GM21381 (cell line): Measurements from ENCODE around the gene AHR.

Experiments
- ATAC-seq: cut with Tn5 transposase; IDR thresholded peaks from one replicate; pipeline ENCODE4 v1.9.1; 2021; ENCODE audit warnings: mild to moderate bottlenecking, moderate library complexity; ENCODE audit not compliant: unreplicated experiment

Gene AHR

DNA sequence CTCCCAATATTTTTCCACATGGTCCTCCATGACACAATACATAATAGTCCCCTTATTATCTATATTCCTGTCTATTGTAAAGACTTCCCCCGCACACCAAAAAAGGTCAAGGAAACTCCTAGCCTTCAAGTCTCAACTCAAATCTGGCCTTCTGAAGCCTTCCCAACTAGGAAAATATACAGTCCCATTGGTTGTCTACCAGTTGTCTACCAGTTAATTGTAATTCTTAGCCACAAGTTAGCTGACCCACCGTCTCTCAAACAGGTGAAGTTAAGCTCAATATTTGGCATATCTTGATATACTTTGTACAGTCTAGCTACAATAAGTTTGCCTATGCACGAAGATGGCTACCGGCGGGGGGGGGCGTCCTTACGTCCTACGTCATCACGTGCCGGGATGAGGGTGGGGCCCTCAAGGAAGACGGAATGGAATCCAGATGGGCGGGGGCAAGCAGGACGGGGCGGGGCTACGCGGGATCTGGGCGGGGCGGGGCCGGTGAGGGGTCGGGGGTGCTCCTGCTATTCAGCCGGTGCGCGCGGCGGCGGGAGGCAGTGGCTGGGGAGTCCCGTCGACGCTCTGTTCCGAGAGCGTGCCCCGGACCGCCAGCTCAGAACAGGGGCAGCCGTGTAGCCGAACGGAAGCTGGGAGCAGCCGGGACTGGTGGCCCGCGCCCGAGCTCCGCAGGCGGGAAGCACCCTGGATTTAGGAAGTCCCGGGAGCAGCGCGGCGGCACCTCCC, at the start of gene AHR:
TSS of gene AHR (plus strand) at position 551 of the 738 bp plus-strand sequence. CDS start 613 bp downstream, outside the sequence.
- peak; percentile 51 for ATAC-seq

DNA sequence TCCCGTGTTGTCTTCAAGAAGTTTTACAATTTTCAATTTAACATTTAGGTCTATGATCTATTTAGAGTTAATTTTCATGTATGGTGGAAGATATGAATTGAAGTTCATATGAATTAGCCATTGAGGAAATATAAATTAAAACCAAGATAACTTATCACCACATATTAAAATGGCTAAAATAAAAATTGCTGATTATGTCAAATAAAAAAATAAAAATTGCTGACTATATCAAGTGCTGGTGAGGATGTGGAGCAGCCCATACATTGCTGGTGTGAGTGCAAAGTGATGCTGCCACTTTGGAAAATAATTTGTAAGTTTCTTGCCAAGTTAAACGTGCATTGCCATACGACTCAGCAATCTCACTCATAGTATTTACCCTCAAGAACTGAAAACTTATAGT, 44.6 kb upstream of the AHR start:
- ATAC-seq, result no peak

DNA sequence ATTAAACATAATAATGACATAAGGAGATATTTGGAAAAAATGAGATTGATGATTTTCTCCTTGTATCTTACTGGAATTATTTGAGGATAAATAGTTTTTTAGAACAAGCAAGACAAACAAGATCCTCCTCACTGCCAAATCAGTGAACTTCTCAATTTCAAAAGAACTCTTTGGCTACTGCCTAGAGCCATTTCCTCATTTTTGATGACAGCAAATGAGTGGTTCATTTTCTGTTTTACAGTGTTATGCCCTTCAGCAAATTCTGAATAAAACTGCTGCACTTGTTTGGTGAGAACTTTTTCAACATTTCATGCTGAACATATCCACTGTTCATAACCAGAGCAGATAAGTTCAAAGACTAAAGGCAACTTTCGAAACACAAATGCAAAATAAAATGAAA, 42.5 kb upstream of the AHR start:
- ATAC-seq, result no peak

DNA sequence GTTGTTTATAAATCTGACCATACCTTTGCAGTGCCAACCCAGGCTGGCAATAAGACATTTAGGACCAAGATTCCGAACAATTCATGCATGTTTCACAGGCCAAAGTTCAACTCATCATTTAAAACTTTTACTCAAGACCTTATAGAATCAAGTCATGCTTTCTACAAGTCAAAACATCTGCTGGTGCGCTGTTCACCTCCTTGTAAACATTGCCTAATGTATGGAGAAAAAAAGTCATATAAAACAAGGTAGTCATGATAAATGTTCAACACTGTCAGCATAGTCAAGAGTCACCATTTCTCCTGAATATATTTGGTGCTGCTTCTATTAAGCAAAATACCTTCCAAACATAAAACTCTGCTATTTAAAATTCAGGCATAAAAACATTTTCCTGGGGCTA, 42.1 kb upstream of the AHR start:
- ATAC-seq, result no peak

DNA sequence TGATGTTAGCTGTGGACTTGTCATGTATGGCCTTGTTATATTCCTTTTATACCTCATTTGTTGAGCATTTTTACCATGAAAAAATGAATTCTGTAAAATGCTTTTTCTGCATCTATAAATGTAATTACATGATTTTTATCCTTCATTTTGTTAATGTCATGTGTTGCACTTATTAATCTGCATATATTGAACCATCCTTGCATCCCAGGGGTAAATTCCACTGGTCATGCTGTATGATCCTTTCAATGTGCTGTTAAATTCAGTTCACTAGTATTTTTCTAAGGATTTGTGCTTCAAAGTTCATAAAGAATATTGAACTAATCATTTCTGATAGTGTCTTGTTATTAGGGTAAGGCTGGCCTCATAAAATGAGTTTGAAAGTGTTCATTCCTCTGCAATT, 31.9 kb upstream of the AHR start:
- no peak for ATAC-seq

DNA sequence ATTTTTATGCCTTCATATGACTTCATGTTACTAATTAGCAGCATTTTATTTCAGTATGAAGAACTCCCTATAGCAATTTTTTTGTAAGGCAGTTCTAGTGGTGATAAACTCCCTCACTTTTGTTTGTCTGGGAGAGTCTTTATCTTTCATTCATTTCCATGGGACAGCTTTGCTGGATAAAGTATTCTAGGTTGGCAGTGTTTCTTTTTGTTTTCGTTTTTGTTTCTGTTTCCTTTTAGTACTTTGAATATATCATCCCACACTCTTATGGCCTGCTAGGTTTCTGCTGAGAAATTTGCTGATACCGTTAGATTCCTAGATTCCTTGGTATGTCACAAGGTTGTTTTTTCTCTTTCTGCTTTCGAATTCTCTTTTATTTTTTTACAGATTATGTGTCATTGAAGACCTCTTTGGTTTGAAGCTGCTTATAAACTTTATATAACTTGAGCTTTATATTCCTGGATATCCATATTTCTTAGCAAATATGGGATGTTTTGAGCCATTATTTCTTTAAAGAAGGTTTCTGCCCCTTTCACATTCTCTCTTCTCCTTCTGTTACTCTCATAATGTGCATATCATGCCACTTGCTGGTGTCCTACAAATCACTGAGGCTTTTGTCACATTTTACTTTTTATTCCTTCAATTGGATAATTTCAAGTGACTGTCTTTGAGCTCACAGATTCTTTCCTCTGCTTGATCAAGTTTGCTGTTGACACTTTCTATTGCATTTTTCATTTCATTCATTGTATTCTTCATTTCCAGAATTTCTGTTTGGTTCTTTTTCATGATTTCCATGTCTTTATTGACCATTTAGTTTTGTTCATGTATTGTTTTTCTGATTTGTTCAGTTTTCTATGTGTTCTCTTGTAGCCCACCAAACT, 28.9 kb upstream of the AHR start:
- no peak for ATAC-seq

DNA sequence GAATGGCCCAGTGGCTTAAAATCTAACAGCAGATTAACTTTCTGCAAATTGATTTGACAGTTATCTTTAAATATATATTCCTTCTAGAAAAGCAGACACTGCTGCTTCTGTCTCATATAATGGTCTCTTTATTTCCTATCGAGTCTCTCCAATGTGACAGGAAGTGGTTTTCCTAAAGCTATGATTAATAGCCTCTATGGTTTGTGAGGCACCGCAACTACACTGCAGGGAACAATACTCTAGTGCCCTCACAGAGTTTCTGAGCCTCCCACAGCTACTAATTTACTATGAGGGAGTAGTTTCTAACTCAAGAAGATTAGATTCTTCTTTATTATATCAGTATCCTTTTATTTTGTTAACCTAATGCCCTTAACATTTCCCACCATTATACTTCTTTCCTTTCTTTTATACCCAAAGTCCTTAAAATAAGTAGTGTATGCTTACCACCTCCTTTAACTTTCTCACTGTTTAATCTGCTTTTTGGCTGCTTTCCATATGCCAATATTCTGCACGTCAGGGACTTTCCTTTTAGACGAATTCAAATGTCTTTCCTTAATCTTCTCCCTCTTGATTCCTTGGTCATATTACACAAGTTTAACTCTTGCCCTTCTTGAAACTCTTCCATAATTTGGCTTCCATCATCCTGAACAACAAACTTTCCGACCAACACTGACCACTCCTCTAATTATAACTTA, 23.8 kb upstream of the AHR start:
- ATAC-seq, result no peak

DNA sequence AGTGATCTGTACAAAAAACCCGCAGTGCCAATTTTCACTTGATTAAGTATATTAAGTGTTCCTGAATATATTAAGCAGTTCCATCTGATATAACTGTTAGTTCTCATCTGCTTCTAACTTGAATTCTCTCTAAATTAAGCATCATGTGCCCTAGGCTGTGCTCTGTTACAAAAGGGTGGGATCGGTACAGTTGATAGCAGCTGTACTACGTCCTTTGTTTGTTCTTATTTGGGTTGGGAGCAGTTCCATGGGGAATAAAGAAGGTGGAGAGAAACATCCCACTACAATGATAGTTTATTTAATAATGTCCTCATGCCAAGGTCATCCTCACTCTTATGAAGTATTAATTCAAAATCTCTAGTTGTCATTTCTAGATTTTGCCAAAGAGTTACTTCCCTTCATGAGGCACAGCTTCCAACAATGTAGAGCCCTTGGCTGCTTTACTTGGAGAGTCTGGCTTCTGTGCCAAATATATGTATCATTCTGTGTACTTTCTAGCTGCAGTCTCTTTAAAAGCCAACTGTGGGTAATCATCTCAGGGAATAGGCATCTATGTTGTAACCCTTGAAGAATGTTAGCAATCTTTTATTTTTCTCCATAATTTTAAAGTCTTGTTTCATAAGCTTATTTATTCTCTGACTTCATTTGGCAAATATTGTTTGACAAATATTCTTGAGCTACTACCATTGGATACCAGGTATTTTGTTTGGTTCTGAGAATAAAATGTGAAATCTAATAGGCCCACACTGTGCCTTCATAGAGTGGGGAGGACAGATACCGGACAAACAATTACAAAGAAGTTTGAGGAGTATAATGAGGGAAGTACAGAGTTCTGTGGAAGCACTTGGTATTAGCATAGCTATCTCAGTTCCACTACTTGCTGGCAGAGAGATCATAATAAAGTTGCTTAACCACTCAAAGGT, 22.4 kb upstream of the AHR start:
- no peak for ATAC-seq

DNA sequence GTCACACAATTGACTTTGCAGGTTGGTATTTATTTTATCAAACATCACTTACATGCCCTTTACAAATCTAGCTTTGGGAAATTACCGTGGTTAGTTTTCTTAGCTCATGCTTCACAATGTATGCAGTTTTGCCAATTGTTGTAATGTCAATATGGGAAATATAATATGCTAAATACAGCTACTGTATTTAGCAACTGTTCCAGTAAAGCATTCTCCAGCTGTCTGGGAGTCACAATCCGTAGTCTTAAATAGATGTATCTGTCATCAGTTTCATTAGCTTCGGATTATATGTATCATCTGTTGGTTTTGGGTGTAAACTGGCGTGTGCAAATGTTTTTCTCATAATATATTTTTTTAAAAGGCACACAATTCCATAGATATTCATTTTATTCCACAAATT, 19.4 kb upstream of the AHR start:
- no peak for ATAC-seq

DNA sequence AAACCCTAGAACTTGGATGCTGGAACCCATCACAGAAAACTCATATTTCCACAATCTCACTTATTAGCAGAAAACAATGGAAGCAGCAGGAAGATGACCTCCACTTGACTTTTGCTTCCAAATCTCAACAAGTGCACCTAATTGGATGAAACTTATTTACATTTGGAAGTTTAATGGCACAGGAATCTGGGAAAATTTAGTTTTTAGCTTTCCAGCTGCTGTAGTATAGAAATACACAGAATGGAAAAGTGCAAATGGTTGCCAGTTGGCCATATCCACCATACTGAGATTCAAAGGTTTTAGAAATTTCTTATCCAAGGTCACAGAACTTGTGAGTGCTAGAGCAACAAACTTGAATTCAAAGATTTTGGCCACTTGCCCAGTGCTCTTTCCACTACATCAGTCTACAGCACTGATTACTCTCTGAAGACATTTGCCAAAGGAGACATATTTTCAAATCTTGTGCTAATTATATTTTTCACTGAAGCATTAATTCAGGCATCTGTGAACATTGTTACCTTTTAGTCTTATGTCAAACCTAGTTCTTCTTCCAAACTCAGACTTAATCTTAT, 9.3 kb upstream of the AHR start:
- ATAC-seq, result no peak

DNA sequence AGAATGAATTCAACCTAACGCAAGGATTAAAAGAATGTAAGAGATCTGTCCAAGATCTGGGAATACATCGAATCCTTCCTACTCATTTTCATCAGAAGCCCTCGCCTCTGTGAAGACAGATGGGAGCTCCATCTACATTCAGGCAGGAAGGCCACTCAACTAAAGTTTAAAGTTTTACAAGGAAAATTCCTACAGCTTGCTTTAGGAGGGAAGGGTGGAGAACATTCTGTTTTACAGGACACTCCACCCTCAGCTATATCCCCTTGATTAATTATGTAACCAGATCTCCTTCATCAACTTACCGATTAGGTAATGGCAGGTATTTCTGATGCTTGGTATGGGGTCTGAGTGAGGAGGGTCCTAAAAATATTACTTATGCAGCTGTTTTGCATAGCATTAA, 5.6 kb upstream of the AHR start:
- ATAC-seq, result no peak

DNA sequence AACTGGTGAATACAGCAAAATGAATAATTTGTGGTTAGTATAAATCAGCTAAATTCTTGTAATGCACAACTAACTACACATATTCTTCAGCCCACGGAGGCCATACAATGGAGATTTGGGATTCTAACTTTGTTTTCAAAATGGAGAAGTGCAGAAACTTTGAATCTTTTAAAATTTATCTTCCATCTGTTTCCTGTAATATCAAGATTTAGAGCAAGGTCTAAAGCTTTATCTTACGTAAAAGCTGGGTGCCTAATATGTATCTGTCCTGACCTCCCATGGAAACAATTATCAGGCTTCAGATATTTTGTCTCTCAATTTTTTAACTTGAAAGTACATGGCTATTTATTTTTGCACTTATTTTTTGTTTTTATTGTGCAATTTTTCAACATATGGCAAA, 5.0 kb upstream of the AHR start:
- no peak for ATAC-seq

DNA sequence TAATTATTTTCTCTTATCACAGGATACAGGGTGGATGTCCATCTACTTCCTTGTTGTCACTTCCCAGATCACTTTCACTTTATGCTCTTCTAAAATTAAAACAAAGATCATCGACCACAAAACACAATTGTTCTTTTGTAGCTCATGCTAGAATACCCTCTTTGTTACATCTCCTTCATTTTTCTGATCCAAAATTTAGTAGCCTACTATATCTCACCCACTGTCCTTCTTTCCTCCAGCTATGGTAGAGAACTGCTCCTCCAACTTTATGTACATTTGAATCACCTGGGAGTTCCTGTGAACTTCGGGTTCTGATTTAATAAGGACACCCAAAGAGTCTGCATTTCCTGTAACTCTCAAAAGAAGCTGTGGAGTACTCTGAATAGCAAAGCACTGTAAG, 1.2 kb upstream of the AHR start:
- ATAC-seq, result no peak

DNA sequence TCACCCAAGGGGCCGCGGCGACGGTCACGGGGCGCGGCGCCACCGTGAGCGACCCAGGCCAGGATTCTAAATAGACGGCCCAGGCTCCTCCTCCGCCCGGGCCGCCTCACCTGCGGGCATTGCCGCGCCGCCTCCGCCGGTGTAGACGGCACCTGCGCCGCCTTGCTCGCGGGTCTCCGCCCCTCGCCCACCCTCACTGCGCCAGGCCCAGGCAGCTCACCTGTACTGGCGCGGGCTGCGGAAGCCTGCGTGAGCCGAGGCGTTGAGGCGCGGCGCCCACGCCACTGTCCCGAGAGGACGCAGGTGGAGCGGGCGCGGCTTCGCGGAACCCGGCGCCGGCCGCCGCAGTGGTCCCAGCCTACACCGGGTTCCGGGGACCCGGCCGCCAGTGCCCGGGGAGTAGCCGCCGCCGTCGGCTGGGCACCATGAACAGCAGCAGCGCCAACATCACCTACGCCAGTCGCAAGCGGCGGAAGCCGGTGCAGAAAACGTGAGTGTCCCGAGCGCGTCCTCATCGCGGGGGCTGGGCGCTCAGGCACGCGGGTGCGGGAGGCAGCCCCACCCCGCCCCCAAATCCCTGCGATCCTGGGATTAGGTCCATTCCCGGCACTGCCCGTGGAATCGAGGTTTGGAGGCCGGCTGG, 509 bp downstream of the AHR start:
- ATAC-seq, result peak; percentile 34

DNA sequence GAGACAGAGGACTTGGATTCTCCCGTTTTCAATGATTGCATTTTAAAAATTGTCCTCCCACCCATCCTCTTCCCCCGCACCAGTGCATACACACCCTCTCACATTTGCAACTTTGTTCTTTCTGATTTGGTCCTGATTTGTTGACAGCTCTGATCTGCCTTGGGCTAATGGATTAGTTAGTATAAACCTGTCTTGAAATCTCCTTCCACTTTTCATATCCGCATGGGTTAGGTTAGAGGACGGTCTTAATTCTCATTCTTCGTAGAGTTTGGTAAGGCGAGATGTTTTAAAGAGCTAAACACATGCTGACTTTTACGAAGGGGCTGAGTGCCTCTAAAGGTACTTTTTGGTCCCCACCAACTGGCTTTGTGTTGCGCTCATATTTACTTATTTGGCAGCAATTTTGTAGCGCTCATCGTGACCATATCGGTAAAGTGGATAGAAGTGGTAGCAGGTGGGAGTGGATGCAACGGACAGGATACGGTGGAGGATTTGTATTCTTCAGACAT, 1.1 kb downstream of the AHR start:
- ATAC-seq, result peak; percentile 8

DNA sequence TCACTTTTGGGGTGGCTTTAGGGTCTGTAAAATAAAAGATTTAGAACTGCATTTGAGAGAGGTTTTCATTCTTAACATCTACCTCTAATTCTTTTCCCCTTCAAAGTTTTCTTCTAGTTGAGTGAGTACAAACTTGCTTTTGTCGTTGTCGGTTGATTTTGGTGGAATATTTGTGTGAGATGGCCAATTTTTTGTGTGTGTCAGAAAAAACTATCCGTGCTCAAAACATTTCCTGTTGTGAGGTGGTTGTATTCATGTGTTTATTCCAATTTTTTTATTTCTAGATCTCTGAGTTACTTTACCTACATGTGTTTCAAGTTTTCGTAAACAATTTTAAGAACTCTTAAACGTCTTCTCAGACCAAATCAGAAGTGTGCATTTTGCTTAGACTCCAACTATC, 1.6 kb downstream of the AHR start:
- ATAC-seq, result no peak

DNA sequence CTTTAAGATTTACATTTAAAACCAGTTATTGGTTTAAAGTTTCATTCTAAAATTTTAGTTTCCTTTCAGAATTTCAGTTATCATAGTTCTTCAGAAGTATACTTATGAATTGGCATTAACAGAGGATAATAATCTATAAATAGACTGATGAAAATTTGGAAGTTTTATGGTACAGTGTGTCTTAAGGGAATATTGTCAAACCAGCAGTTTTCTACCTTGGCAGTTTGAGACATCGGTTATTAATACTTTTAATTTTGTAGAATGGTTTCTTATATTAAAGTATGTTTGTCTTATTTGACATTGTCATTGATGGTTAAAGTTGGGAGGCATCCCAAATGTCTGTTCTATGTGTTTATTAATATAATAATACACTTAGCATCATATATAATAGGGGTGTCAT, 2.0 kb downstream of the AHR start:
- no peak for ATAC-seq

DNA sequence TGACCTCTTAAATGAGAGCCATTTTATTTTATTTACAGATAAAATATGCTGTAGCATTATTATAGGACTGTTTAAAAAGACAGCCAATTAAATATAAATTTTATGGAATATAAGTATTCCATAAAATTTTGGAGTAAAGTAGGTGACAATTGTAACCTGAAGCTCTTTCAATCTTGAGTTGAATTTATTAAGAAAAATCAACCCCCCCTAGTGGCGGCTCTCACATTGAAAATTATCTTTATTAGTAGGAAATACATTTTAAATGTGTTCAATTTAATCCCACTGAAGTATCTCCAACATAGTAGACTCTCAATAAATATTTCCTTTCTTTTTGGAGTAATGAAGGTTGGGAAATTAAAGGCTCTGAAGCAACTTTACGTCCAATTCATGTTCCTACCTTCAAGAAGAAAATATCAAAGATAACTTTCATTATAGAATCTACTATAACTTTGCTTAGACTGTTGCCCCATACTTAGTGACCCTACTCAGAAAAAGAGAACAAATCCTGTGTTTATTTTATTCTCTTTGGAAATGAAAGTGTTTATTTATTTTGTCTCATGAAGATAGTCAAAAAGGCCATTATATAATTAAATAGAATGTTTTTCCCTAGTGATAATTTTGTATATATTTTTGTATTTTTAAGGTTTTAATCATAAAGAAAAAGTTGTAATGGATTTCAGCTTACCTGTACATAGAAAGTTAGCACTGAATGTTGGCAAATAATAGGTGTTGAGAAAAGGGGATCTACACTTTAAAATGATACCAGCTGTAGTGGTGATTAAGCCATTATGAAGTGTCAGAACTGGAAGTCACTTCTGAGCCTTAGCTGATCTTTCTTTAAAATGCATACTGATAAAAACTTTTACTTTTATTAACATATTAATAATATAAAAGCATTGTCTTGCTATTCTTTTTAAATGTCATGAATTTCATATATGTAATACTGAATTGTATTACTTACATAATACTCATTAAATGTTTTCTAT, 3.3 kb downstream of the AHR start:
- ATAC-seq, result no peak
